ENCODE measurements around the gene ANXA2R. TPM values are rescaled to one million over a fixed set of nuclear protein-coding genes. Genes with fewer than 3 reads are reported as not detected.
"Not testable (repeated sequence)": the region's sequence is repeated elsewhere in the genome, so short reads cannot be mapped to it uniquely, and the experiment has no call there.

Gene ANXA2R
- total RNA-seq, 1 experiment from 2014 or later, result 0.72 TPM

- peak; percentile 80 for ATAC-seq
- Mint-ChIP-seq H3K27me3 (ENCODE audit: low read depth) (no peaks in the 10 kb centered on the region), H3K9me3 (peaks cover 6% of the 10 kb centered on the region), H3K4me3 (no peak overlapping the region), H3K27ac (no peak overlapping the region), H3K36me3 (peaks cover 19% of the 10 kb centered on the region), H3K4me1 (peaks cover 14% of the 10 kb centered on the region; the same call in 1 of the 2 replicates)
- CTCF ChIA-PET, result interaction anchor here (0.7 to 1.3 kb wide), 5 partner anchors 9 to 410 kb away, joined by 3 to 4 read pairs (median 3); partner anchors contain the start of gene TMEM267
- POLR2A ChIA-PET, result no interaction called here
- peak; percentile 39 for DNase-seq (ENCODE audit: low spot score)
- TF ChIP-seq ZNF317 (CRISPR knock-in tag; IDR thresholded peaks at IDR 0.05; ENCODE audit: borderline replicate concordance, low read depth), result no peak
- peak; percentile 71 for TF ChIP-seq CTCF (IDR thresholded peaks at IDR 0.05)
- no peak for TF ChIP-seq TCF7 (CRISPR knock-in tag; IDR thresholded peaks at IDR 0.05; ENCODE audit: low read depth)
- no peak for TF ChIP-seq ZNF121 (CRISPR knock-in tag; IDR thresholded peaks at IDR 0.05)
- TF ChIP-seq, protein P1, sequence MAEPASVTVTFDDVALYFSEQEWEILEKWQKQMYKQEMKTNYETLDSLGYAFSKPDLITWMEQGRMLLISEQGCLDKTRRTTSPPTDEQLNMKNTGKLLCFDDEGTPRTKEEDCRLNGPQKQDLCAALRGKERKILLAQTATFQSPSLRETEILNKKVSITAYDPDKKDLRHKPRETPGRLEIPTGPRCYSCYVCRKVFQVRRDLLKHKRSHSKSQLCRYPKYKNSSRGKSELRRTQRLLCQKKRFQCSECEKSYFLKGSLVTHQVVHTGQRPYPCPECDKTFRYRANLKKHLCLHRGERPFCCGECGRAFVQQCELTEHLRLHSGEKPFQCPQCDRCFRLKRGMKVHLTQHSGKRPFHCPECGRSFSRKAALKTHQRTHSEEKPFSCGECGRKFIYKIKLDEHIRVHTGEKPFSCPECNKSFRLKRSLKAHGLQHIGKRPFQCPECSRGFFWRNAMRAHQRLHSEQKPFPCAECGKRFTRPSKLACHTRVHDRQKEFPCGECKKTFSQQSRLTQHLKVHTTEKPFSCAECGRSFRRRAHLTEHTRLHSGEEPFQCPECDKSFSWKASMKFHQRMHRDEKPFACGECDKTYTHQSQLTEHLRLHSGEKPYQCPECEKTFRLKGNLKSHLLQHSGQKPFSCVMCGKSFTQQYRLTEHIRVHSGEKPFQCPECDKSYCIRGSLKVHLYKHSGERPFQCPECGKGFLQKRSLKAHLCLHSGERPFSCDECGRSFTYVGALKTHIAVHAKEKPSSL (CRISPR knock-in tag; conservative IDR thresholded peaks at IDR 0.05), result no peak
Measured at GRCh38 chr5:43073597-43074546, 33.8 kb upstream of the ANXA2R start.

GRCh38 chr5:43069401-43069720 is 29.2 kb upstream of the ANXA2R start:
- ATAC-seq; H3K4me3 Mint-ChIP-seq; DNase-seq (ENCODE audit: low spot score); H3K27ac Mint-ChIP-seq; H3K27me3 Mint-ChIP-seq (ENCODE audit: low read depth); CTCF ChIA-PET; POLR2A ChIA-PET; H3K9me3 Mint-ChIP-seq: not testable (repeated sequence)
- H3K4me1 Mint-ChIP-seq, result peaks cover 28% of the 10 kb centered on the region
- peaks cover 15% of the 10 kb centered on the region for H3K36me3 Mint-ChIP-seq

DNA sequence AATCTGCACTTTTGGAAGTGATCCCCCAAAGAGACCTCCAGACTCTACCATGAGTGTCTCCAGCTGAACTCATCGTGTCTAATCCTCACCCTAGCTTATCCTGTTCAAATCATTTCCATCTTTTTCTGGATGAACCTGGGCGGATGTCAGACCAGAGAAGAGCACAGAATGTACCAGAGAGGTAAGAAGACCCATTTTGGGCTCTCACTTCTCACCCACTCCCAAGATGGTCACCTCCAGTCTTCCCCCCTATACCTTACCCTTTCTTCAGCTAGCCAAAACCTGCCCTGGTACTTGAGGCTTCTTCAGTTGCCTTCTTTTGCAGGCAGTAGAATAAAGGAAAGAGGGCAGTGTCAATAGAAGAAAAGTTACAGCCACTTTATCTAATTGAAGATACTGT is 27.9 kb upstream of the ANXA2R start:
- POLR2A ChIA-PET, result interaction anchor here (1.1 kb wide), 1 partner anchor 53 kb away, joined by 4 read pairs; no protein-coding TSS in a partner anchor
- H3K27ac Mint-ChIP-seq, result no peak overlapping the region
- CTCF ChIA-PET, result interaction anchor here (1.0 kb wide), 1 partner anchor 74 kb away, joined by 3 read pairs; no protein-coding TSS in a partner anchor

More for the DNA sequence above, 27.9 kb upstream of the ANXA2R start:
- Mint-ChIP-seq H3K36me3 (peaks cover 15% of the 10 kb centered on the region), H3K9me3 (no peaks in the 10 kb centered on the region), H3K27me3 (ENCODE audit: low read depth) (no peaks in the 10 kb centered on the region), H3K4me1 (peaks cover 26% of the 10 kb centered on the region), H3K4me3 (peak overlapping the region; percentile 87)
- no peak for DNase-seq (ENCODE audit: low spot score)
- ATAC-seq, result no peak
- TF ChIP-seq CREB1 (CRISPR knock-in tag; IDR thresholded peaks at IDR 0.05) (no peak), HMGA2 (CRISPR knock-in tag; IDR thresholded peaks at IDR 0.05) (no peak), TEAD4 (CRISPR knock-in tag; IDR thresholded peaks at IDR 0.05) (no peak), SOX15 (CRISPR knock-in tag; IDR thresholded peaks at IDR 0.05) (no peak), ZSCAN18 (CRISPR knock-in tag; IDR thresholded peaks at IDR 0.05) (no peak), FOXK1 (CRISPR knock-in tag; IDR thresholded peaks at IDR 0.05) (no peak), ZNF416 (CRISPR knock-in tag; IDR thresholded peaks at IDR 0.05) (no peak), MXD4 (CRISPR knock-in tag; IDR thresholded peaks at IDR 0.05; ENCODE audit: borderline replicate concordance) (no peak)
- TF ChIP-seq, protein P2, sequence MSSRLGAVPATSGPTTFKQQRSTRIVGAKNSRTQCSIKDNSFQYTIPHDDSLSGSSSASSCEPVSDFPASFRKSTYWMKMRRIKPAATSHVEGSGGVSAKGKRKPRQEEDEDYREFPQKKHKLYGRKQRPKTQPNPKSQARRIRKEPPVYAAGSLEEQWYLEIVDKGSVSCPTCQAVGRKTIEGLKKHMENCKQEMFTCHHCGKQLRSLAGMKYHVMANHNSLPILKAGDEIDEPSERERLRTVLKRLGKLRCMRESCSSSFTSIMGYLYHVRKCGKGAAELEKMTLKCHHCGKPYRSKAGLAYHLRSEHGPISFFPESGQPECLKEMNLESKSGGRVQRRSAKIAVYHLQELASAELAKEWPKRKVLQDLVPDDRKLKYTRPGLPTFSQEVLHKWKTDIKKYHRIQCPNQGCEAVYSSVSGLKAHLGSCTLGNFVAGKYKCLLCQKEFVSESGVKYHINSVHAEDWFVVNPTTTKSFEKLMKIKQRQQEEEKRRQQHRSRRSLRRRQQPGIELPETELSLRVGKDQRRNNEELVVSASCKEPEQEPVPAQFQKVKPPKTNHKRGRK (CRISPR knock-in tag; IDR thresholded peaks at IDR 0.05; ENCODE audit: borderline replicate concordance), result no peak
- TF ChIP-seq, protein P1 (CRISPR knock-in tag; conservative IDR thresholded peaks at IDR 0.05), result no peak
